ENCODE measurements around the gene STN1.

DNA sequence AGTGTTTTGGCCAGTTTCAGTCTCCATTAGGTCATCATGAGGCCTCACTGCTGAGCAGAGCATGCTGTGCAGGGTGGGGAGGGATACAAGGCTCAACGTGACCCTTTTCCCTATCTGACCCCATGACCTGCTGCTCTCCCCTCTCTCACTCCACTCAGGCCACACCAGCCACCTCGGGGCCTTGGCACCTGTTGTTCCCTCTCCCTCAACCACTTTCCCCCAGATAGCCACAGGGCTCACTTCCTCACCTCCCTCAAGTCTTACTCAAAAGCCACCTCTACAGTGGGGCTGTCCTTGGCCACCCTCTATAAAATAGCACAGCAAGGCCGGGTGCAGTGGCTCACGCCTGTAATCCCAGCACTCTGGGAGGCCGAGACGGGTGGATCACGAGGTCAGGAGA is 76.5 kb downstream of the STN1 start:
- TF ChIP-seq, protein P1, sequence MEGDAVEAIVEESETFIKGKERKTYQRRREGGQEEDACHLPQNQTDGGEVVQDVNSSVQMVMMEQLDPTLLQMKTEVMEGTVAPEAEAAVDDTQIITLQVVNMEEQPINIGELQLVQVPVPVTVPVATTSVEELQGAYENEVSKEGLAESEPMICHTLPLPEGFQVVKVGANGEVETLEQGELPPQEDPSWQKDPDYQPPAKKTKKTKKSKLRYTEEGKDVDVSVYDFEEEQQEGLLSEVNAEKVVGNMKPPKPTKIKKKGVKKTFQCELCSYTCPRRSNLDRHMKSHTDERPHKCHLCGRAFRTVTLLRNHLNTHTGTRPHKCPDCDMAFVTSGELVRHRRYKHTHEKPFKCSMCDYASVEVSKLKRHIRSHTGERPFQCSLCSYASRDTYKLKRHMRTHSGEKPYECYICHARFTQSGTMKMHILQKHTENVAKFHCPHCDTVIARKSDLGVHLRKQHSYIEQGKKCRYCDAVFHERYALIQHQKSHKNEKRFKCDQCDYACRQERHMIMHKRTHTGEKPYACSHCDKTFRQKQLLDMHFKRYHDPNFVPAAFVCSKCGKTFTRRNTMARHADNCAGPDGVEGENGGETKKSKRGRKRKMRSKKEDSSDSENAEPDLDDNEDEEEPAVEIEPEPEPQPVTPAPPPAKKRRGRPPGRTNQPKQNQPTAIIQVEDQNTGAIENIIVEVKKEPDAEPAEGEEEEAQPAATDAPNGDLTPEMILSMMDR (IDR thresholded peaks at IDR 0.05): no peak
- TF ChIP-seq POLR2A (IDR thresholded peaks at IDR 0.05): no peak
